ENCODE results near the gene SND1.

The SND1 gene

GRCh38 chr7:128008141-128008540, 356.1 kb downstream of the SND1 start:
- DNase-seq: no peak

DNA sequence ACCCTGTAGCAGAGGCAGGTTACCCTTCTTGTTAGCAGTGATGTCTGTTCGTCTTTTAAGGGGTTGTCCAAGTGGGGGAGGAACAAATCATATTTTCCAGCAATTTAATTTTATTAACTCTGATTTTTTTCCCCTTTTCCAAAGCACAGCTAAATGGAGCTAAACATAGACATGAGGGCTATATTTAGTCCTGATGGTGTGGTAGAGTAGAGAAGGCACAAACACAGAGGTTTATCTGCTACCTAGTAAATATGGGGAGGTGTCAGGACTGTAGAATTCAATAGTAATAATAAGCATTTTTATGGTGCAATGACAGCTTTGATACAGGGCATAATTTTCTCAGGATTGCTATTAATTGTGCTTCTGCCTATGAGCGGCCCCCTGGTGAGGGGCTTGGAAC, 356.8 kb downstream of the SND1 start:
- DNase-seq: no peak

GRCh38 chr7:128010391-128011127, 358.6 kb downstream of the SND1 start:
- no peak for DNase-seq

- no peak for DNase-seq
Measured at GRCh38 chr7:128011131-128011661, 359.2 kb downstream of the SND1 start.

DNA sequence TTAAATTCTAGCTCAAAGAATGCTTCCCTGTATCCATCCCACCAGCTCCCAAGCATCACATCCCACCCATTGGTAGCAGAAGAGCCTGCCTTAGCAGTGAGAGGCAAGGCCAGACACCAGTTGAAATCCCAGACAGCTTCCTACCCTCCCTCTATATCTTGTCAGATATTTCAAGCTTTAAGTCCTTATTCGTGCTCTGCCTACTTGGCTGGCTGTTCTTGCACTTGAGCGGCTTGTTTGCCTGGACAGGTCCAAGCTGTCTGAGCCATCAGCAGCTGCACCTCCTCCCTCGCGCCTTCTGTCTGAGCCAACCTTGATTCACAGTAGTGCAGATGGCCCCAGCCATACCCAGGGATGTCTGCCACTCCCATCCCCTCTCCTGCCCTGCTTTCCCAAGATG, 362.8 kb downstream of the SND1 start:
- DNase-seq: no peak

DNA sequence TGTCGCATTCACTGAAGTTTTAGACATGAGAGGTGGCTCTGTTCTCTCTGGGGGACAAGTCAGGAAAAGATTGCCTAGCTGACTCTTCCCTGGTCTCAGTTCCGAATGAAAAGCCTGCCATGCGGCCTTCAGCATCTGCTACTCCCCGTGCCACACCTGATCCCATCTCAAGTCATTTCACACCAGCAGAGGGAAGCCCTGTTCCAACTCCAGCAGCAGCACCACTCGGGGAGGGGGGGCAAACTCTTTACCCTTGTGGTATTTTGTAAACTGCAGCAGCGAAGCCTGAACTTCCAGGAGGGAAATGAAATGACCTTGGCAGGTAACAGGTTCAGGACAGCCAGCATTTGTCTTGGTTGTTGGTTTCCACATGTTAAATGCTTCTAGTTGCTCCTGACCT, 365.5 kb downstream of the SND1 start:
- no peak for DNase-seq

- no peak for DNase-seq
Measured at GRCh38 chr7:128017862-128018845, 366.2 kb downstream of the SND1 start.

GRCh38 chr7:128019288-128019687, 367.3 kb downstream of the SND1 start:
- no peak for DNase-seq

DNA sequence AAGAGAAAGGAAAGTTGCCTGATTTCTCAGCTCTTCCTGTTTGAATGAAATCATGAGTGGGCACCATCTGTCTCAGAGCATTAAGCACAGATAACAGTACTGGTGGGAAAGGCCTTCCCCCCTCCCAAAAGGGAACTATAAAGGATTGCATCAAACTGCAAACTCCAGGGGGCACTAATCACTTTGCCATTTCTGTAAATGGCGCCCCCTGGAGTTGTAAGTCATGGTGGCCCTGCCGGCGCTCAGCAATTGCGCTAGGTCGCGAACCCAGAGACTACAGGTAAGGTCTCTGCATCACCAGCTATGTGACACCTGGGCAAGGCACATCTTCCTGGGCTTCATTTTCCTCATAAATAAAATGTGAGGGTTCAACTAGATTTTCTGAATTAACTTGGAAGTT, 368.2 kb downstream of the SND1 start:
- peak; percentile 27 for DNase-seq

GRCh38 chr7:128021366-128021765, 369.4 kb downstream of the SND1 start:
- DNase-seq: no peak

DNA sequence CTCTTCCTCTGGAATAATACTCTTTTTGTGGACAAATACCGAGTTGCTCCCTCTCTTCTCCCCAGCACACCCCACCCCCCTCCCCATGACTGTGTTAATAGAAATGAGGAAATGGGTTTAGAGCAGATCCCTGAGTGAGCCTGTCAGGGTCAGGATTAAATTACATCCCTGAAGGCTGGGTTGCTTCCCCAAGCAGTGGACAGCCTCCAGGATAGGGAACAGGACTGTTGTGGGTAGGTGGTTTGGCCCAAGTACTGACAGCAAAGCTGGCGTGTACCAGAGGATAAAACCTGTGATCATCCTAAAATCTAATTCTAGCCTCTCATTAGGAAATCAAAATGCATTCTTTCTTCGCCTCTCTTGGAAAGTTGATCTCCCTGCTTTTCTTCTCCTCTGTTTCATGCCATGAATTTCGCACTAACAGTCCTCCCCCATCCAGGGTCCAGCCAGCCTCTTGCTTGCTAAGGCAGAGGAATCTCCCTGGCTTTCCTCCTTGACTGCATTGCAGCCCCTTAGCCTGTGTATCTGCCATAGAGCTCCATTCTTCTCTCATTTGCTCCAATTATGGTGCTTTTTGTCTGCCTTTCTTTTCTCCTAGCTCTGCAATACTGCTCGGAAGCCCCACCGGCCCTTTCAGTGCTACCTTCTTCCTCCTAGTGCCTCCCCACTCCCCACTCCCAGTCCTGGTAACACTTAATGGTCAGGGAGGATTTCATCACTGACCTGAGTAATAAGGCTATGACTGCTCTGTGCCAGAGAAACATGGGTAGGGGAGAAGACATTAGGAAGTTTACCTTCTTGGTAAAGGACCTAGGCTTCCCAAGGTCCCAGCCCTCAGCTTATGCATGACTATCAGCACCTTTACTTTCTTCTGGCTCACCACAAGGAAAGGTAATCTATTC, 370.9 kb downstream of the SND1 start:
- DNase-seq: no peak

DNA sequence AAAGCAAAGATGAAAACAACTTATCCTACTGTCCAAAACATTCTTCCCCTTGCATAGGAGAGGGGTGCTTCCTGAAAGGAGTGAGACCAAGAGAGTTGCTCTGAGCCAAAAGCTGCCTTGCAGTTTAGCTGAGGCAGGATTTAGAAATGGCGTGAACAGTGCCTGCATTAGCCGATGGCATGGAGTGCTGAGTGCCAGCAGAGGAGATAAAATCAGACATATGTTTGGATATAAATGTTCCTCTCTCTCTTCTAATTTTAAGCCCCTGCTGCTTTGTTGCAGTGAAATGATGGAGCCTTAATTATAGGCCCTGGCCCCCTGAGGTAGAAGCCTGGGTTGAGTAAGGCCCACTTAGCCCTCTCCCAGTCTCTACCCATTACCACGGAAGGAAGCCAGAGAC, 372.2 kb downstream of the SND1 start:
- DNase-seq: no peak

DNA sequence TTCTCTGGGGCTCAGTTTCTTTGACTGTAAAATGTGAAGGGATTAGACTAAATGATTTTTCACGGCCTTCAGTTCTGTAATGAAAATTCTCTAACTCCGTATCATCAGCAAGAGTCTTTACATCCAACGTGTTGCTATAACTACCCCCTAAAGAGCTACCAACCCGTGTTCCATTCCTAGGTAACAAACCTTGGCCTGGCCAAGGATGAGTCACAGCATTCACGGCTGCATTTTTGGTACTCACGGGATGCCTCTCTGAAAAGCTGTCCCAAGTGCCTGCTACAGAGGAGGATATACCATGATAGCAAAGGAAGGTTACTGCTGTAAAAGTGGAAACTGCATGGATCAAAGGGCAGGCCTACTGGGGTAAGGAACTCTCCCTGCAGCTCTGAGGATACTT, 373.4 kb downstream of the SND1 start:
- DNase-seq: no peak

- no peak for DNase-seq
Measured at GRCh38 chr7:128025819-128026218, 373.8 kb downstream of the SND1 start.

DNA sequence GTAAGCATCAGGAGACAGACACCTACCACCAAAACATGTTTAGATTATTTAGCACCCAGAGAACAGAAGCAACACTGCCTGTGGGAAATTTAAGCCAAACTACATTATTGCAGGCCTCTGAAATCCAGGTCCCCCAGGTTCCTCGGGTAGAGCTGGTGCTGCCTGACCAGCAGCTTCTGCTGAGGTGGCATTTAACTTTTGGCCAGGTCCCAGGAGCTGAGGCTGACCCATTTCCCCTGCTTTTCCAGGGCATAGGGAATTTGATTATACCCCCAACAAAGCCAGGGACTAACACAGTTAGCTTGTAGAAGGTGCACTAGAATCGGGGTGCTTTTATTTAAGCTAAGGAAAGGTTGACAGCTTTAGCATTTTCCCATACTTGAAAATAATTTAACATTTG, 374.6 kb downstream of the SND1 start:
- DNase-seq: no peak

- no peak for DNase-seq
Measured at GRCh38 chr7:128027485-128027980, 375.5 kb downstream of the SND1 start.

DNA sequence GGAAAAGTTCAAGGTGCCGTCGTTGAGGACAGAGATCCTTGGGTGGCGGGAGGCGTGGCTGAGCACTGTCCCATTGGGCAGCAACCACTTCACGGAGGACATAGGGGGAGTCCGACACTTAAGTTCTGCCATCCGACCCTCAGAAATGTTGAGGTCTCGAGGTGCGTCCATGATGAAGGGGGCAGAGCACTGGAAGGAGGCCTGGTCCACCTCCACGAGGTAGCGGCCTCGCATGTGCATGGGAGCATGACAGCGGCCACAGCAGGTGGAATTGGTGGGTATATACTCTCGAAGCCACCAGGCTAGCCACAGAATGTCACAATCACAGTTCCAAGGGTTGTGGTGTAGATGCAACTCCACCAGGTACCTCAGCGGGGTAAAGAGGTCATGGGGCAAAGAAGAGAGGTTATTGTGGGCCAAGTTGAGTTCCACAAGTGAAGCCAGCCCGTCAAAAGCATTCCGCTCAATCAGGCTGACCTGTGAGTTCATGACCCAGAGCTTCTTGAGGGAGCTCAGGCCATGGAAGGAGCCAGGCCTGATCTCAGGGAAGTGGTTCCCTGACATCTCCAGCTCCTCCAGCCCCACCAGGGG, 377.5 kb downstream of the SND1 start:
- DNase-seq: no peak

GRCh38 chr7:128030263-128030653, 378.3 kb downstream of the SND1 start:
- DNase-seq: no peak

DNA sequence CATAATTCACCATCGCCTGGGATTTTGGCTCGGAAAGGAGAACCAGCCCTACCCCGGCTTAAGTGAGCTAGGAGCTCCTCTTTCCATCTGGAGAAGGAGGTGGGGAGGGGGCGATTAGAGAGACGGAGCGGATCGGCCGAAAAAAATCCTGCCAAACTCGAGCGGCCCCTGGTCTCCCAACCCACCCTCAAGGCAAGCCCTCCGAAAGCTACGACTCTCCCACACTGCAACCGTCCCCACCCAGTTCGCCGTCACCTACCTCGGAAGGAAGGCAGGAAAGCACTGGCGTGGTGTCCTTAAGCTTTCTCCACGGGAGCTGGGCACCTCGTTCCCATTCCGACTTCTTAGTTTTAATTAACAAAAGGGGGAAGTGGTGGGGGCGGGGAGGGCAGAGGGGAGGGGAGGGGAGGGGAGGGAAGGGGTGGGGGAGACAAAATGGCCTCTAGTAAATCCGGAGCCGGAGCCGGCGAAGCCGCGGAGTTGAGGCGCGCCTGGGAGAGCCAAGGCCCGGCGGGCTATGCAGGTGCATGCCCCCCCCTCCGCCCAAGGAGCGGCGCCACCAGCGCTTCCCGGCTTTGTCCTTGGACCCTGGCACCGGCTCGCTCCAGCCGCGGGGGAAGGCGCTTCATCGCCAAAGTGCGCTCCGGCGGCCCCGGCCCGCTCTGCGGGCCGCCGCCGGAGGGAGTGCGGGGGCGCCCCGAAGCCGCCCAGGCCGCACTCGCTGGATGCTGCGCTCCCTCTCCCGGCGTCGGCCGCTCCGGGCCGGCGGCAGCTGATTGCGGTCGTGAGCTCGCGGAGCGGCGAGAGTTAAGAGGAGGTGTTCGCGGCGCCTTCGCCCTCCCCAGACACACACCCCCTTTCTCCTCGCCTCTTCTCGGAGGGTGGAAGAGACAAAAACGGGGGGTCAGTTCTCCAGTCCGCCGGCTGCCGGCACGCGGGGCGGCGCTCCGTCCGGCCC, 378.9 kb downstream of the SND1 start, which contains the start of gene LRRC4:
Gene LRRC4, minus strand, starts transcription at position 784 of the 958 bp plus-strand sequence. CDS start 797 bp downstream, outside the sequence.
- peak; percentile 10 for DNase-seq

GRCh38 chr7:128031901-128032604, 380.1 kb downstream of the SND1 start:
- DNase-seq: peak; percentile 71
